Neutrophil (primary cell): ENCODE data around the gene GUCD1.

Source experiments
- H3K27ac ChIP-seq: fragments of 200-600 bp; sonication (generic); 2 replicates; pipeline ENCODE4 v1.5.1; 2016; ENCODE audit warnings: mild to moderate bottlenecking, moderate library complexity
- H3K27me3 ChIP-seq: fragments of 200-600 bp; sonication (generic); 2 replicates; pipeline ENCODE4 v1.6.0; 2016; ENCODE audit warnings: mild to moderate bottlenecking
- H3K36me3 ChIP-seq: fragments of 200-600 bp; sonication (generic); 2 replicates; pipeline ENCODE4 v1.5.1; 2017
- H3K4me1 ChIP-seq, 2 experiments: fragments of 200-600 bp in 1 of 2; sonication (generic) in 1 of 2; 1 replicate in 1 of 2; 2 replicates in 1 of 2; pipeline versions ENCODE4 v1.5.1 to v1.6.1; 2013 to 2016; ENCODE audit warnings: low read depth in 1 of 2, low read length in 1 of 2, mild to moderate bottlenecking in 1 of 2, moderate library complexity in 1 of 2; ENCODE audit not compliant: control insufficient read depth in 1 of 2, insufficient read depth in 1 of 2
- H3K4me3 ChIP-seq, 2 experiments: fragments of 200-600 bp in 1 of 2; sonication (generic) in 1 of 2; 1 replicate in 1 of 2; 2 replicates in 1 of 2; pipeline ENCODE4 v1.5.1; 2013 to 2016; ENCODE audit warnings: low read depth in 1 of 2, low read length in 1 of 2, mild to moderate bottlenecking in 1 of 2, moderate library complexity in 1 of 2
- H3K9me3 ChIP-seq: fragments of 200-600 bp; sonication (generic); 2 replicates; pipeline ENCODE4 v1.5.1; 2016
- CTCF ChIP-seq: fragments of 200-600 bp; sonication (generic); IDR thresholded peaks from 2 replicates; pipeline ENCODE4 v1.5.1; 2016; ENCODE audit warnings: antibody characterized with exemption

Gene GUCD1

GRCh38 chr22:24567668-24568067 lies 12.7 kb upstream of the GUCD1 start:
- Histone ChIP-seq H3K36me3 (peaks cover 59% of the 10 kb centered on the region), H3K27ac (no peak overlapping the region), H3K4me1 (peaks cover 5 to 10% of the 10 kb centered on the region in 2 experiments), H3K27me3 (no peaks in the 10 kb centered on the region), H3K9me3 (no peaks in the 10 kb centered on the region), H3K4me3 (no peak overlapping the region)
- no peak for TF ChIP-seq CTCF

- TF ChIP-seq CTCF: no peak
- Histone ChIP-seq H3K9me3 (no peaks in the 10 kb centered on the region), H3K27me3 (no peaks in the 10 kb centered on the region), H3K36me3 (peaks cover 55% of the 10 kb centered on the region), H3K4me1 (peaks cover 5 to 10% of the 10 kb centered on the region in 2 experiments), H3K4me3 (no peak overlapping the region), H3K27ac (no peak overlapping the region)
Measured at GRCh38 chr22:24566899-24567511, 12.1 kb upstream of the GUCD1 start.

GRCh38 chr22:24565077-24565476 lies 10.1 kb upstream of the GUCD1 start:
- H3K27ac ChIP-seq: no peak overlapping the region
- H3K27me3 ChIP-seq: no peaks in the 10 kb centered on the region
- H3K9me3 ChIP-seq: no peaks in the 10 kb centered on the region
- H3K4me3 ChIP-seq: no peak overlapping the region
- no peak for TF ChIP-seq CTCF
- peaks cover 51% of the 10 kb centered on the region for H3K36me3 ChIP-seq
- peaks cover 5 to 10% of the 10 kb centered on the region in 2 experiments for H3K4me1 ChIP-seq

- Histone ChIP-seq H3K4me3 (no peak overlapping the region), H3K36me3 (peaks cover 48% of the 10 kb centered on the region), H3K9me3 (no peaks in the 10 kb centered on the region), H3K4me1 (peaks cover 5 to 10% of the 10 kb centered on the region in 2 experiments), H3K27ac (no peak overlapping the region), H3K27me3 (no peaks in the 10 kb centered on the region)
- no peak for TF ChIP-seq CTCF
Measured at GRCh38 chr22:24564376-24565058, 9.6 kb upstream of the GUCD1 start.

GRCh38 chr22:24563246-24563645 lies 8.3 kb upstream of the GUCD1 start:
- Histone ChIP-seq H3K4me3 (no peak overlapping the region), H3K27ac (no peak overlapping the region), H3K27me3 (no peaks in the 10 kb centered on the region), H3K36me3 (peaks cover 50% of the 10 kb centered on the region), H3K9me3 (no peaks in the 10 kb centered on the region), H3K4me1 (peaks cover 5 to 10% of the 10 kb centered on the region in 2 experiments)
- no peak for TF ChIP-seq CTCF
